Lung (tissue), 13 donors: ENCODE results near the gene POLDIP3. TPM values are rescaled to one million over a fixed set of nuclear protein-coding genes. Genes with fewer than 3 reads are reported as not detected.
"Not testable (repeated sequence)": the region's sequence is repeated elsewhere in the genome, so short reads cannot be mapped to it uniquely, and the experiment has no call there.

ENCODE experiments used
- ATAC-seq: fragments of 200-7000 bp; cut with Tn5 transposase; one replicate; pipeline ENCODE4 v1.9.1; 2020; ENCODE audit warnings: moderate number of reproducible peaks; ENCODE audit not compliant: insufficient read depth, low FRiP score
- DNase-seq, 3 donors: peaks; one replicate each; pipeline ENCODE4 v3.0.0-alpha.2; 2013 to 2017
- H3K27ac ChIP-seq, 2 donors: one replicate each; pipeline ENCODE4 v1.5.1; 2013; ENCODE audit warnings: mild to moderate bottlenecking in 2 of 2, moderate library complexity in 2 of 2, control low read depth in 1 of 2, inconsistent platforms in 1 of 2, low read depth in 1 of 2, low read length in 1 of 2
- H3K27me3 ChIP-seq, 3 donors: one replicate each; pipeline ENCODE4 v1.5.1; 2013; ENCODE audit warnings: low read length in 2 of 3; ENCODE audit not compliant: control insufficient read depth in 3 of 3, insufficient read depth in 3 of 3
- H3K36me3 ChIP-seq, 4 donors: one replicate each; pipeline ENCODE4 v1.5.1; 2013; ENCODE audit warnings: low read length in 4 of 4, mild to moderate bottlenecking in 1 of 4, moderate library complexity in 1 of 4; ENCODE audit not compliant: control insufficient read depth in 4 of 4, insufficient read depth in 4 of 4
- H3K4me1 ChIP-seq, 5 donors: one replicate each; pipeline ENCODE4 v1.5.1; 2013; ENCODE audit warnings: low read length in 5 of 5, mild to moderate bottlenecking in 2 of 5, moderate library complexity in 1 of 5; ENCODE audit not compliant: control insufficient read depth in 5 of 5, insufficient read depth in 5 of 5
- H3K4me3 ChIP-seq: one replicate; pipeline ENCODE4 v1.5.1; 2013; ENCODE audit warnings: mild to moderate bottlenecking, control low read depth, moderate library complexity
- H3K9ac ChIP-seq, 2 donors: one replicate each; pipeline ENCODE4 v1.5.1; 2013; ENCODE audit warnings: low read length in 2 of 2, control low read depth in 1 of 2; ENCODE audit not compliant: insufficient read depth in 1 of 2
- H3K9me3 ChIP-seq, 4 donors: one replicate each; pipeline ENCODE4 v1.5.1; 2013; ENCODE audit warnings: low read length in 3 of 4, mild to moderate bottlenecking in 1 of 4, moderate library complexity in 1 of 4; ENCODE audit not compliant: control insufficient read depth in 4 of 4, insufficient read depth in 3 of 4
- WGBS, 2 donors: extraction: QIAGEN DNeasy Blood & Tissue Kit; methylation state at CpG; one replicate each; pipeline ENCODE4 v1.1.7; 2013; 5-methylcytosine and 5-hydroxymethylcytosine counted together
- polyA plus RNA-seq, 2 donors: library from polyadenylated mRNA; stranded (reverse); fragments of 200-250 nt; gene quantifications; one replicate each; pipeline ENCODE4 v1.2.1, GENCODE V29; 2013
- small RNA-seq: library from RNA; depleted of rRNA; stranded (forward); fragments of <200 nt; gene quantifications from one replicate; pipeline ENCODE3, GENCODE V24; 2014; ENCODE audit warnings: low replicate concordance
- total RNA-seq, 2 donors: library from RNA; depleted of rRNA in 1 of 2; stranded (reverse); fragments of >200 nt in 1 of 2; gene quantifications; one replicate each; pipeline ENCODE4 v1.2.1, GENCODE V29; 2014 to 2021
- TF ChIP-seq, protein P1 (sequence below): IDR thresholded peaks from 2 replicates; pipeline ENCODE4 v1.5.1; 2012; ENCODE audit warnings: mild to moderate bottlenecking; ENCODE audit errors: control extremely low read depth, extremely low read depth
- donor health status: control.
- donor health status: control.
- donor health status: Bipolar disorder and iron deficiency.
- donor health status: healthy.
- donor health status: DM: yes; HTN: yes; CAD: no.

Gene POLDIP3
- total and polyA plus RNA-seq, 4 donors: 20.5 to 62.1 (median 42.7) TPM

DNA sequence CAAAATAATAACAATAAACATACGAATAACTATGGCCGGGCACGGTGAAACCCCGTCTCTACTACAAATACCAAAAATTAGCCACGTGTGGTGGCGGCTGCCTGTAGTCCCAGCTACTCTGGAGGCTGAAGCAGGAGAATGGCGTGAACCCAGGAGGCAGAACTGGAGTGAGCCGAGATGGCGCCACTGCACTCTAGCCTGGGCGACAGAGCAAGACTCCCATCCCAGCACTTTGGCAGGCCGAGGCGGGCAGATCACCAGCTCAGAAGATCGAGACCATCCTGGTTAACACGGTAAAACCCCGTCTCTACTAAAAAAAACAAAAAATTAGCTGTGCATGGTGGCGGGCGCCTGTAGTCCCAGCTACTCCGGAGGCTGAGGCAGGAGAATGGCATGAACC is 78.0 kb downstream of the POLDIP3 start:
- 95 to 96% methylated on average over 18 of the region's 18 CpGs for WGBS, 2 donors
- not testable (repeated sequence) for DNase-seq, H3K9ac ChIP-seq, ATAC-seq, H3K27me3 ChIP-seq, H3K4me3 ChIP-seq, H3K4me1 ChIP-seq, H3K27ac ChIP-seq, H3K9me3 ChIP-seq, H3K36me3 ChIP-seq

DNA sequence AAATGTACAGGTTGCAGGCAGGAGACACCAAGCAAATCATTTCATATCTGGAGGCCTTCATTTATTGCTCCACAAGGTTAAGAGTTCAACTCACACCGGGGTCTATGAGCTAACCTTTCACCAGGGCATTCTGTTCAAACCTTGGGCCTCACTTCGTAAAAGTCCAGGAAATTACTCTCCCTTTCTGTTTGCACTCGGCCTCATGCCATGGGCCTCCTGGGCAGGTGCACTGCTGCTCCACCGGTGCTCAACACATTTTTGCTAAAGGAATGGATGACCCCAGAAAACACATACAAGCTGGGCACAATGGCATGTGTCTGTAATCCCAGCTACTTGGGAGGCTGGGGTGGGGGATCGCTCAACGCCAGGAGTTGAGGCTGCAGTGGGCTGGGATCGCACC is 78.5 kb downstream of the POLDIP3 start:
- DNase-seq (no peak), ATAC-seq (no peak)
- no peaks in the 10 kb centered on the region for H3K36me3 ChIP-seq
- H3K4me1 ChIP-seq: no peaks in the 10 kb centered on the region
- H3K27ac ChIP-seq: no peak overlapping the region
- 90 to 92% methylated on average over 7 of the region's 7 CpGs for WGBS, 2 donors
- TF ChIP-seq, protein P1, sequence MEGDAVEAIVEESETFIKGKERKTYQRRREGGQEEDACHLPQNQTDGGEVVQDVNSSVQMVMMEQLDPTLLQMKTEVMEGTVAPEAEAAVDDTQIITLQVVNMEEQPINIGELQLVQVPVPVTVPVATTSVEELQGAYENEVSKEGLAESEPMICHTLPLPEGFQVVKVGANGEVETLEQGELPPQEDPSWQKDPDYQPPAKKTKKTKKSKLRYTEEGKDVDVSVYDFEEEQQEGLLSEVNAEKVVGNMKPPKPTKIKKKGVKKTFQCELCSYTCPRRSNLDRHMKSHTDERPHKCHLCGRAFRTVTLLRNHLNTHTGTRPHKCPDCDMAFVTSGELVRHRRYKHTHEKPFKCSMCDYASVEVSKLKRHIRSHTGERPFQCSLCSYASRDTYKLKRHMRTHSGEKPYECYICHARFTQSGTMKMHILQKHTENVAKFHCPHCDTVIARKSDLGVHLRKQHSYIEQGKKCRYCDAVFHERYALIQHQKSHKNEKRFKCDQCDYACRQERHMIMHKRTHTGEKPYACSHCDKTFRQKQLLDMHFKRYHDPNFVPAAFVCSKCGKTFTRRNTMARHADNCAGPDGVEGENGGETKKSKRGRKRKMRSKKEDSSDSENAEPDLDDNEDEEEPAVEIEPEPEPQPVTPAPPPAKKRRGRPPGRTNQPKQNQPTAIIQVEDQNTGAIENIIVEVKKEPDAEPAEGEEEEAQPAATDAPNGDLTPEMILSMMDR: no peak
- no peak overlapping the region for H3K4me3 ChIP-seq
- no peaks in the 10 kb centered on the region for H3K9me3 ChIP-seq
- H3K9ac ChIP-seq: no peak overlapping the region
- H3K27me3 ChIP-seq: no peaks in the 10 kb centered on the region

DNA sequence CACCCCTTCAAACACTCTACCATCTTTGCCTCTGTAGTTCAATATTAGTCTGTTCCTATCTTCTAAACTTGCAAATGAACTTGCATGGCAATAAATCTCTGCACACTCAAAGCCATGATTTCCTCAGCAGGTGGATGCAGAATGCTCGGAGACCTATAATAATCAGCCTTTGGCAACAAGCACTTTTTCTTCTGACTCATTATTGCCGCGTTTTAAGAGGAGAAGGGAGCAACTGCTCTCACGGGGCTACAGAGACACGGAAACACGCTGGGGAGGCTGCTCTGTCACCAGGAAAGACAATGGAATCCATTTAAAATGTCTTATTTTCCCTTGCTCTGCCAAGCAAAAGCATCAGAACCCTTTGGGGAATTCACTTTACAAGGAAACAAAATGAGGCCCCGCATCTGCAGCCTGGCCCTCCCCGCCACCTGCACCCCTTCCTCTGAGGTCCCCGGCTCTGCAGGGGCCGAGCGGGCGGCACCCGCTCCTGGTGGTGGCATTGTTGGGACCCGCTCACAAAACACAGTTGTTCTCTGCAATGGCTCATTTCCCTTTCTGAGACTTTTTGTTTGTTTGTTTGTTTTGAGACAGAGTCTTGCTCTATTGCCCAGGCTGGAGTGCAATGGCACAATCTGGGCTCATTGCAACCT is 79.5 kb downstream of the POLDIP3 start:
- not testable (repeated sequence) for ATAC-seq, DNase-seq, H3K27me3 ChIP-seq, H3K4me3 ChIP-seq, H3K9me3 ChIP-seq, H3K9ac ChIP-seq, H3K4me1 ChIP-seq, H3K36me3 ChIP-seq, H3K27ac ChIP-seq
- WGBS, 2 donors: 84 to 100% methylated on average over 3 of the region's 14 CpGs

Small RNA genes within 50 kb of the gene (small RNA-seq; reads per million reads assigned to genes)
- 0.33 reads per million, percentile 39 among the genes with 10 or more reads in this experiment for gene RN7SKP80
- gene RNU6-513P: not detected

Other genes with a start within 250 kb of the POLDIP3 start
- gene NFAM1, start 182.5 kb downstream of the POLDIP3 start, total RNA-seq: 10 to 100 TPM in 1 of 2 donors, 1 to 10 TPM in 1; 2.2 to 14.4 TPM
- 10 to 100 TPM in 1 of 2 donors, 1 to 10 TPM in 1; 3.6 to 24.6 TPM for gene NFAM1, start 182.5 kb downstream of the POLDIP3 start, polyA plus RNA-seq
- gene RRP7A, start 95.1 kb downstream of the POLDIP3 start, total RNA-seq: 10 to 100 TPM; 14.9 to 35.5 TPM
- 10 to 100 TPM; 10.2 to 31.9 TPM for gene RRP7A, start 95.1 kb downstream of the POLDIP3 start, polyA plus RNA-seq
- gene SERHL2, start 60.9 kb downstream of the POLDIP3 start, total RNA-seq: 1 to 10 TPM; 2.7 to 3.3 TPM
- 1 to 10 TPM; 1.7 to 2.6 TPM for gene SERHL2, start 60.9 kb downstream of the POLDIP3 start, polyA plus RNA-seq
- 1 to 10 TPM in 1 of 2 donors, under 1 TPM in 1; 0.82 to 1.1 TPM for gene ATP5MGL, start 25.7 kb upstream of the POLDIP3 start, total RNA-seq
- under 1 TPM in 1 of 2 donors, not detected in 1; 0.16 TPM for gene ATP5MGL, start 25.7 kb upstream of the POLDIP3 start, polyA plus RNA-seq
- 100 to 1,000 TPM in 1 of 2 donors, 10 to 100 TPM in 1; 90.2 to 265 TPM for gene CYB5R3, start 34.5 kb upstream of the POLDIP3 start, total RNA-seq
- gene CYB5R3, start 34.5 kb upstream of the POLDIP3 start, polyA plus RNA-seq: 100 to 1,000 TPM; 122 to 190 TPM
- 10 to 100 TPM in 1 of 2 donors, 1 to 10 TPM in 1; 8.6 to 24.8 TPM for gene A4GALT, start 106.0 kb upstream of the POLDIP3 start, total RNA-seq
- 10 to 100 TPM; 23.9 to 29.3 TPM for gene A4GALT, start 106.0 kb upstream of the POLDIP3 start, polyA plus RNA-seq
- gene ARFGAP3, start 242.4 kb upstream of the POLDIP3 start, total RNA-seq: 10 to 100 TPM; 42.0 to 42.9 TPM
- gene ARFGAP3, start 242.4 kb upstream of the POLDIP3 start, polyA plus RNA-seq: 10 to 100 TPM; 25.8 to 42.7 TPM